PC-3 (cell line): ENCODE results near the gene TYR. TPM values are rescaled to one million over a fixed set of nuclear protein-coding genes. Genes with fewer than 3 reads are reported as not detected.
A peak's percentile ranks its signal among the peaks of the same experiment; 100 is the strongest.

Experiments used
- ATAC-seq: fragments of 200-7000 bp; cut with Tn5 transposase; 2 replicates; pipeline ENCODE4 v1.9.1; 2020; ENCODE audit warnings: mild to moderate bottlenecking, moderate library complexity
- BruUV-seq: library from RNA; stranded (reverse); fragments of 400-500 nt; replicated peaks from 2 replicates; lab custom pipeline; 2021; lab: Mats Ljungman, UMichigan
- CTCF ChIA-PET: fragments of 300-600 bp; sonication (Branson Sonifier 250); formaldehyde crosslinking; loops from one replicate; lab custom pipeline; 2022; ENCODE audit warnings: antibody characterized with exemption; lab: Charles Lee
- POLR2A ChIA-PET: fragments of 300-600 bp; sonication (Branson Sonifier 250); formaldehyde crosslinking; loops from one replicate; lab custom pipeline; 2022; ENCODE audit warnings: antibody characterized with exemption; ENCODE audit not compliant: unreplicated experiment; lab: Charles Lee
- DNase-seq: peaks from one replicate; pipeline ENCODE4 v3.0.0-alpha.2; 2015
- H2AFZ ChIP-seq: fragments of 300-600 bp; sonication (generic); 2 replicates; pipeline ENCODE4 v1.6.0; 2016; ENCODE audit warnings: antibody characterized with exemption, low read length
- H3F3A ChIP-seq: fragments of 300-600 bp; sonication (generic); one replicate; pipeline ENCODE4 v1.6.0; 2017; ENCODE audit warnings: antibody characterized with exemption, low read length, control low read depth, mild to moderate bottlenecking; ENCODE audit not compliant: unreplicated experiment
- H3K27ac ChIP-seq: fragments of 300-600 bp; sonication (generic); 2 replicates; pipeline ENCODE4 v1.5.1; 2016; ENCODE audit warnings: mild to moderate bottlenecking, low read length
- H3K27me3 ChIP-seq: fragments of 300-600 bp; sonication (generic); 2 replicates; pipeline ENCODE4 v1.6.1; 2016; ENCODE audit warnings: low read length, mixed read lengths
- H3K36me3 ChIP-seq: fragments of 300-600 bp; sonication (generic); 2 replicates; pipeline ENCODE4 v1.6.1; 2016; ENCODE audit warnings: low read depth, mixed run types, low read length, mixed read lengths
- H3K4me1 ChIP-seq: fragments of 300-600 bp; sonication (generic); 2 replicates; pipeline ENCODE4 v1.5.1; 2016; ENCODE audit warnings: low read length; ENCODE audit not compliant: insufficient read depth
- H3K4me2 ChIP-seq: fragments of 300-600 bp; sonication (generic); 2 replicates; pipeline ENCODE4 v1.6.0; 2016; ENCODE audit warnings: low read length
- H3K4me3 ChIP-seq: fragments of 300-600 bp; sonication (generic); 2 replicates; pipeline ENCODE4 v1.5.1; 2016; ENCODE audit warnings: mild to moderate bottlenecking, low read length, mixed read lengths
- H3K79me2 ChIP-seq: fragments of 300-600 bp; sonication (generic); 2 replicates; pipeline ENCODE4 v1.6.1; 2017; ENCODE audit warnings: low read length, mixed read lengths
- H3K9ac ChIP-seq: fragments of 300-600 bp; sonication (generic); 2 replicates; pipeline ENCODE4 v1.6.0; 2016; ENCODE audit warnings: mild to moderate bottlenecking, low read length
- H3K9me2 ChIP-seq: fragments of 300-600 bp; sonication (generic); replicated peaks from 2 replicates; pipeline ENCODE4 v1.6.1; 2016; ENCODE audit warnings: mixed run types, low read length, mixed read lengths
- H3K9me3 ChIP-seq: fragments of 300-600 bp; sonication (generic); 2 replicates; pipeline ENCODE4 v1.6.1; 2016; ENCODE audit warnings: low read length, mixed read lengths
- H4K20me1 ChIP-seq: fragments of 300-600 bp; sonication (generic); 2 replicates; pipeline ENCODE4 v1.6.1; 2016; ENCODE audit warnings: low read length, mixed read lengths
- EZH2 ChIP-seq: fragments of 300-600 bp; sonication (generic); IDR thresholded peaks from one replicate; pipeline ENCODE4 v1.6.1; 2017; ENCODE audit warnings: antibody characterized with exemption, mild to moderate bottlenecking, low read length; ENCODE audit not compliant: unreplicated experiment
- EZH2phosphoT487 ChIP-seq: fragments of 300-600 bp; sonication (generic); IDR thresholded peaks from 2 replicates; pipeline ENCODE4 v1.6.1; 2018; ENCODE audit warnings: mild to moderate bottlenecking, antibody characterized with exemption, low read length, borderline replicate concordance
- intact Hi-C: fragments of 100-400 bp; cut with micrococcal nuclease; formaldehyde crosslinking; loops from 2 replicates; pipeline ENCODE4 v1.9.0; 2023
- total RNA-seq: library from RNA; depleted of rRNA; stranded (reverse); fragments of >200 nt; gene quantifications from 2 replicates; pipeline ENCODE4 v1.2.3, GENCODE V29; 2014
- TF ChIP-seq, protein P1 (sequence below): fragments of 300-600 bp; sonication (generic); conservative IDR thresholded peaks from 2 replicates; pipeline ENCODE4 v1.5.1; 2017; ENCODE audit warnings: antibody characterized with exemption, low read depth, mild to moderate bottlenecking, low read length

The TYR gene
- total RNA-seq, 1 experiment from 2014 or later: not detected

DNA sequence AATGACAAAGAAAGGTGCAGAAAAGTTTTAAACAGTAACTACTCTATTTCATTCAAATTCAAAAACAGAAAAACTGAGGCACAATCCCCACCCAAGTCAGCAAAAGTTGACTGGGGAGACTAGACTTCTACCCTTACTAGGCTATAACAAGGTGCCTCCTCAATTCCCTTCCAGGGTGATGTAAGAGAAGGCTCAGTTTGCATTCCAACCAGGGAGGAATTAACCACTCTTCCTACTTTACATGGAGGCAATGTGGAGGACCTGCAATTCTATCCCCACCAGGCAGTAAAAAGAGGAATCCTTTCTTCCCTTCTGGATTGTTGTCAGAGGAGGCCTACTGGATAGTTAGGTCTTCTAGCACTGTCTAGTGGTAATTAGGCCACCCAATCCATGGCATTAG lies 26.1 kb downstream of the TYR start:
- Histone ChIP-seq H3K27ac (no peak overlapping the region), H3K27me3 (0 out of 2 replicates have a peak, but pooled peaks cover 3% of the 10 kb centered on the region), H3K9me3 (no peaks in the 10 kb centered on the region), H3K4me1 (no peaks in the 10 kb centered on the region), H3K9ac (no peak overlapping the region), H3F3A (no peaks in the 10 kb centered on the region), H3K9me2 (no peaks in the 10 kb centered on the region), H3K4me2 (no peak overlapping the region), H2AFZ (no peak overlapping the region), H3K36me3 (no peaks in the 10 kb centered on the region), H3K4me3 (no peak overlapping the region), H3K79me2 (no peaks in the 10 kb centered on the region), H4K20me1 (no peaks in the 10 kb centered on the region)
- POLR2A ChIA-PET: no interaction called here
- intact Hi-C loops: no loop called here
- TF ChIP-seq, protein P1, sequence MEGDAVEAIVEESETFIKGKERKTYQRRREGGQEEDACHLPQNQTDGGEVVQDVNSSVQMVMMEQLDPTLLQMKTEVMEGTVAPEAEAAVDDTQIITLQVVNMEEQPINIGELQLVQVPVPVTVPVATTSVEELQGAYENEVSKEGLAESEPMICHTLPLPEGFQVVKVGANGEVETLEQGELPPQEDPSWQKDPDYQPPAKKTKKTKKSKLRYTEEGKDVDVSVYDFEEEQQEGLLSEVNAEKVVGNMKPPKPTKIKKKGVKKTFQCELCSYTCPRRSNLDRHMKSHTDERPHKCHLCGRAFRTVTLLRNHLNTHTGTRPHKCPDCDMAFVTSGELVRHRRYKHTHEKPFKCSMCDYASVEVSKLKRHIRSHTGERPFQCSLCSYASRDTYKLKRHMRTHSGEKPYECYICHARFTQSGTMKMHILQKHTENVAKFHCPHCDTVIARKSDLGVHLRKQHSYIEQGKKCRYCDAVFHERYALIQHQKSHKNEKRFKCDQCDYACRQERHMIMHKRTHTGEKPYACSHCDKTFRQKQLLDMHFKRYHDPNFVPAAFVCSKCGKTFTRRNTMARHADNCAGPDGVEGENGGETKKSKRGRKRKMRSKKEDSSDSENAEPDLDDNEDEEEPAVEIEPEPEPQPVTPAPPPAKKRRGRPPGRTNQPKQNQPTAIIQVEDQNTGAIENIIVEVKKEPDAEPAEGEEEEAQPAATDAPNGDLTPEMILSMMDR: no peak
- TF ChIP-seq EZH2: no peak
- TF ChIP-seq EZH2phosphoT487: no peak
- no peak for ATAC-seq
- CTCF ChIA-PET: interaction anchor here (0.6 kb wide), 1 partner anchor 201 kb away, joined by 5 read pairs; no protein-coding TSS in a partner anchor
- DNase-seq: no peak
- BruUV-seq: no TSS peak

DNA sequence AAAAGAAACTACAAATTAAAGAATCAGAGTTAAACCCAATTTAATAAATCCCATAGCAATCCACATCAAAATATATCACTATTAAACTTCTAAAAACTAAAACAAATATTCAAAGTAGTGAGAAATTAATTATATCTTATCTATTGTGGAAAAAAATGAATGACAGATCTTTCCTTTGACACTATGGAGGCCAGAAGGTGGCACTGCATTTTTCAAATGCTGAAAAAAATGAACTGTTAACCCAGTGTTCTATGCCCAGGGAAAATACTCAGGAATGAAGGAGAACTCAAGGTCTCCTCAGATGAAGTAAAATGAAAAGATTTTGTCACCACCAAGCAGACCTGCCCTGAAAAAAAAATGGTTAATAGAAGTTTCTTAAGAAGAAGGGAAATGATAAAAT lies 27.7 kb downstream of the TYR start:
- Histone ChIP-seq H3K9me3 (no peaks in the 10 kb centered on the region), H3F3A (no peaks in the 10 kb centered on the region), H2AFZ (no peak overlapping the region), H3K4me1 (no peaks in the 10 kb centered on the region), H4K20me1 (no peaks in the 10 kb centered on the region), H3K4me3 (no peak overlapping the region), H3K4me2 (no peak overlapping the region), H3K9me2 (no peaks in the 10 kb centered on the region), H3K9ac (no peak overlapping the region), H3K36me3 (no peaks in the 10 kb centered on the region), H3K27ac (no peak overlapping the region), H3K79me2 (no peaks in the 10 kb centered on the region), H3K27me3 (0 out of 2 replicates have a peak, but pooled peaks cover 3% of the 10 kb centered on the region)
- CTCF ChIA-PET: no interaction called here
- intact Hi-C loops: loop anchor here (5.0 kb wide), 2 partner anchors 202 to 412 kb away; no protein-coding TSS in a partner anchor
- POLR2A ChIA-PET: no interaction called here
- ATAC-seq (no peak), DNase-seq (peak; percentile 26)
- BruUV-seq: no TSS peak
- no peak for TF ChIP-seq EZH2phosphoT487
- TF ChIP-seq EZH2: no peak
- TF ChIP-seq, protein P1: peak; percentile 61

DNA sequence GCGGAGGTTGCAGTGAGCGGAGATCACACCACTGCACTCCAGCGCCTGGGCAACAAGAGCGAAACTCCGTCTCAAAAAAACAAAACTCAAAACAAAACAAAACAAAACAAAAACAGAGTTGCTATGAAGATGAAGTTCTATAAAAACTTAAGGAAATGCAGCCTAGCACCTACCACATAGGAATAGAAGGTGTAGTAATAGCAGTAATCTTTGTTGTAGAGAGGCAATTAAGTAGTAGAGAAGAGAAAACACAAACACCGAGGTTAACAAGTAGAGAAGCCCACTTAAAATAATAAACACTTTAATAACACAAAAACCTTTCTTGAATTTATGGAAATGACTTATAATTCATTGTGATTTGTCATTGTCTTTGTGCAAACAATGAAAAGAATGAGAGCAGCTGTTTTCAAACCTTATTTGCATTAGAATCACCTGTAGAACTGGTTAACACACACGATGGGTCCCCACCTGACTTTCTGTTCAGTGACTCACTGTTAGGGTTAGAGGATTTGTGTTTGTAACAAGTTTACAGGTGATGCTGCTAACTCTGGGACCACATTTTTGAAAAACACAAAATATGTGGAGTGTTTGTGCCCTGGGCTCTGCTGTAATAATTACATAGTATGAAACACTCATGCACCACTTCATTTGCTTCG lies 43.1 kb downstream of the TYR start:
- no peaks in the 10 kb centered on the region for H4K20me1 ChIP-seq
- no TSS peak for BruUV-seq
- no peak overlapping the region for H3K27ac ChIP-seq
- no peak for TF ChIP-seq EZH2phosphoT487
- TF ChIP-seq, protein P1: no peak
- TF ChIP-seq EZH2: no peak
- no peaks in the 10 kb centered on the region for H3F3A ChIP-seq
- no peak overlapping the region for H3K4me3 ChIP-seq
- ChIA-PET POLR2A (no interaction called here), CTCF (no interaction called here)
- DNase-seq: peak; percentile 14
- intact Hi-C loops: no loop called here
- H3K79me2 ChIP-seq: no peaks in the 10 kb centered on the region
- no peak overlapping the region for H3K9ac ChIP-seq
- no peak overlapping the region for H2AFZ ChIP-seq
- no peaks in the 10 kb centered on the region for H3K9me2 ChIP-seq
- no peaks in the 10 kb centered on the region for H3K36me3 ChIP-seq
- peaks cover 26% of the 10 kb centered on the region for H3K27me3 ChIP-seq
- no peaks in the 10 kb centered on the region for H3K4me1 ChIP-seq
- no peak for ATAC-seq
- no peaks in the 10 kb centered on the region for H3K9me3 ChIP-seq
- H3K4me2 ChIP-seq: no peak overlapping the region
